GM21360 (cell line): ENCODE measurements around the gene USP33.
"Not testable (repeated sequence)": the region's sequence is repeated elsewhere in the genome, so short reads cannot be mapped to it uniquely, and the experiment has no call there.

Experiments
- ATAC-seq: cut with Tn5 transposase; IDR thresholded peaks from one replicate; pipeline ENCODE4 v1.9.1; 2021; ENCODE audit warnings: mild to moderate bottlenecking, moderate library complexity; ENCODE audit not compliant: unreplicated experiment

USP33 gene

GRCh38 chr1:77759071-77760028 is at the start of gene USP33:
Gene USP33, minus strand, starts transcription at chr1:77759852. Its CDS starts 18,155 bp downstream, at chr1:77741697.
- peak; percentile 94 for ATAC-seq

GRCh38 chr1:77803371-77803770 is 43.7 kb upstream of the USP33 start:
- ATAC-seq, result no peak

- no peak for ATAC-seq
These were observed 42.4 kb upstream of the USP33 start for GRCh38 chr1:77802026-77802425.

- no peak for ATAC-seq
These were observed 38.3 kb upstream of the USP33 start for GRCh38 chr1:77797991-77798390.

GRCh38 chr1:77796695-77797405 is 37.2 kb upstream of the USP33 start:
- no peak for ATAC-seq

- ATAC-seq, result no peak
These were observed 34.9 kb upstream of the USP33 start for GRCh38 chr1:77794550-77794949.

- ATAC-seq, result not testable (repeated sequence)
These were observed 26.6 kb upstream of the USP33 start for GRCh38 chr1:77786093-77786741.

- ATAC-seq, result no peak
These were observed 23.5 kb upstream of the USP33 start for GRCh38 chr1:77783141-77783540.

GRCh38 chr1:77781683-77782082 is 22.0 kb upstream of the USP33 start:
- ATAC-seq, result no peak

GRCh38 chr1:77779529-77780281 is 20.1 kb upstream of the USP33 start, which contains the start of gene MIGA1:
Gene MIGA1, plus strand, starts transcription at chr1:77779649. Its CDS starts 3,604 bp downstream, at chr1:77783253.
- ATAC-seq, result peak; percentile 91

GRCh38 chr1:77776007-77776700 is 16.5 kb upstream of the USP33 start:
- no peak for ATAC-seq

- ATAC-seq, result no peak
These were observed 8.4 kb upstream of the USP33 start for GRCh38 chr1:77768006-77768405.

- ATAC-seq, result no peak
These were observed 2.4 kb upstream of the USP33 start for GRCh38 chr1:77762072-77762476.

GRCh38 chr1:77757603-77758002 is 2.0 kb downstream of the USP33 start:
- ATAC-seq, result no peak

- no peak for ATAC-seq
These were observed 2.5 kb downstream of the USP33 start for GRCh38 chr1:77757066-77757584.

GRCh38 chr1:77756052-77756754 is 3.4 kb downstream of the USP33 start:
- no peak for ATAC-seq

GRCh38 chr1:77749489-77749888 is 10.2 kb downstream of the USP33 start:
- not testable (repeated sequence) for ATAC-seq

GRCh38 chr1:77744576-77744975 is 15.1 kb downstream of the USP33 start:
- no peak for ATAC-seq

GRCh38 chr1:77742011-77742555 is 17.6 kb downstream of the USP33 start:
- no peak for ATAC-seq
